GM19240 (cell line): Measurements from ENCODE around the gene TBC1D14.

Source experiments
- DNase-seq: peaks from one replicate; pipeline ENCODE4 v3.0.0; 2011; ENCODE audit warnings: low spot score; ENCODE audit not compliant: insufficient read length

Gene TBC1D14

GRCh38 chr4:7040765-7041164 lies 131.1 kb downstream of the TBC1D14 start:
- no peak for DNase-seq

DNA sequence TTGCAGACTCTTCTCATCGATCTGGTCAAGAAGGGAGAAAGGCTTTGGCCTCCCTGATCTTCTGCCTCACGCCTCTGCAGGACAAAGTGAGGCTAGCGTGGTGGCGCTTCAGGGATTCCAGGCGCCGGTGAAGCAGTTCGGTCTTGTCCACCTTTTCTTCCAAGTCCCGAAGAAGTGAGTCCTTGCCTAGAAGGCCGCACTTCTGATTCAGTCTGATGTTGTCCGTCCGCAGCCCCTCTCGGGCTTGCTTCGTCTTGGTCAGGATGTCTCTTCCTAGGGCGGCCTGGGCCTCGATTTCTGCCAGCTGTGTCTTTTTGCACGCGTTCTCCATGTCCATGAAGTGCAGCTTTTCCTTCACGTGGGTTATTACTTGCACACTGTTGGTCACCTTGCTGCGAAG lies 131.6 kb downstream of the TBC1D14 start:
- no peak for DNase-seq

DNA sequence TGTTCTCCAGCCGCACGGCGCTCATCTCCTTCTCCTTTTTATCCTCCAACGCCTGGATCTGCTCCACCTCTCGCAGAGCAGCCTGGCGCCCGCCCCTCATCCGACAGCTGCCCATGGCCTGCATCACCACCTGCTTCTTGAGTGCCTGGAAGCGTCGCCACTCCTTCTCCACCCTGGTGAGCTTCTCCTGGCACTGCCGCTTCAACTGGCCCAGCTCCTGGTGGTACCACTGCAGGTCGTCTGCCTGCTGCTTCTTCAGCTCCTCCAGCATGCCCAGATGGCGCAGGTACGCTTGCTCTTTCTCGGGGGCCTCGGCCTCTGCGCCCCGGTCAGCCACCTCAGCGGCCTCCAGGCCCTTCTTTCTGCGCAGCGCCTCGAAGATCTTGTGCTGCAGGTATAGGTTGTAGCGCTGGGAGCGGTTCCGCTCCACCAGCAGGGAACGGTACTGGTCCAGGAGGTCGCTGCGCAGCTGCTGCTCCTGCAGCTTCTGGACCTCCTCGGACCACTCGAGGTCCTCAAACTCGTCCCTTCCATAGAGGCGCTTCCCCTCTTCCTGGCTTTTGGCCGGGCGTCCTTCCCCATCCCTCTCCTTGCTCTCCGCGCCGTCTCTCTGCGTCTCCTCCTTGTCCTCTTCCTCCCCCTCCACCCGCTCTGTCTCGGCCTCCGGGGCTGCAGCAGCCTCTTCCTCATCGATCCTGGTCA lies 132.3 kb downstream of the TBC1D14 start:
- no peak for DNase-seq

DNA sequence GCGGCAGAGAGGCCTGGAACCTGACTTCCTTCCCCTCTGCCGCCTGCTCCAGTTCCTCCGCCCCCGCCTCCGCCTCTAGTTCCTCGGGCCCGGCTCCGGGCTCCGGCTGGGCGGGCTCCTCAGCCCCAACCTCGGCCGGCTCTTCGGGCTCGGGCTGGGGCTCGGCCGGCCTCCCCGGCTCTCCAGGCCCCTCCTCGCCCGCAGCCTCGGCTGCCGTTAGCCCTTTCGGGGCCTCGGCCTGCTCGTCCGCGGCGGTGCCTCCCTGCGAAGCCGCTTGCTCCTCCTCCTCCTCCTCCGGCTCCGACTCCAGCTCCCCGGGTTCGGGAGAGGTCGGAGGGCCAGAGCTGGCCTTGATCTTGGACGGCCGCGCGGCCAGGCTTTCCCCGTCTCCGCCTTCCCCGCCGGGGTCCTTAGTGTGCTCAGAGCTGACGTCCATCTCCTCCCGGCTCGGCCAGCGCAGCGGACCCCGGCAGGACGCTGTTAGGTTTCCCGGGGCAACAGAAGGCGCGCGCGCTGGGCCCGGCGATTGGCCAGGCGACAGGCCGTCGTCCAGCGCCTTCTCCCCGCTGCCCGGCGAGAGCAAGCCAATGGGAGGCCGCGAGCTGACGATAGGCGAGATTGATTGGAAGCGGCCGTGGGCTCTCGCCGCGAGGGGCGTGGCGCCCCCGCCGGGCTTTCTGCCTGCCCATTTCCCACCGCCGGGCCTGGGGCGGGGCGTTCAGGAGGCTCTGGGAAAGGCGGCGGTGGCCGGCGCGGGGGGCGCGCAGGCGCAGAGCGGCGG lies 133.1 kb downstream of the TBC1D14 start:
- peak; percentile 99 for DNase-seq

GRCh38 chr4:7043284-7044136 lies 133.9 kb downstream of the TBC1D14 start, which contains the start of gene TADA2B:
TADA2B (plus strand) TSS chr4:7043372; CDS start chr4:7043580, 208 bp downstream.
- DNase-seq, result peak; percentile 74

DNA sequence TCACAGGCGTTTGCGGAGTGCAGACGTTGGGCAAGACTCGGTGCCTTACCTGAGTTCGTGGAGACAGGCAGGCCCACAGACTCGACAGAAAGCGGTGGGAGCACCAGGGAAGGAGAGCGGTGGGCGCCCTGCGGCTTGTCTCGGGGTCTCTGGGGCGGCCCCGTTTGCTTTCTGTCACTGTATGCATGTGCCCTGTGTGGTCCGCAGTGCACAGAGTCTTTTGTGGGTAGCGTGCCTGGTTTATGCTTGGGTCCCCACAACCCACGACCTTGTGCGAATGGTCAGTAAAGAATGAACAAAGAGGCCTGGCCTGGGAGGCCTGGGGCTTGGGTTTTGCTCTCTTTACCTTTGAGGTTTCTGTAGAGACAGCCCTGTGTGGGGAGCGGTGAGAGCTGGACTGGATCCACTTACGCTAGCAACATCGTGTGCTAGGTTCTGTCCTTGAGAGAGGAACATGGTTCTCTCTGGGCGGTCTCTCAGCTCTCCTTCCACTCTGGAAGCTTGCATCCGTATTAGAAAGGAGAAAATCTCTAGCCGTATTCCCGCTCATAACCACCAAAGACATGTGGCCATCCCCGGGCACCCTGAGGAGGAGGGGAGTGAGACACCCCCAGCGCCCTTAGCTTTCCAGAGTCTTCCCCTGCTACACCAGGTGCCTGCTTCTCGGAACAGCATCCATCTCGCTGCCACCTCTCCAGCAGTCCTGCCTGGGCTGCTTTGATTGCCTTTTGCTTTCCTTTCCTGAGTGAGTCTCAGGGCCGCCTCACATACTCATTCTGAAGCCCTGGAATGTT lies 134.7 kb downstream of the TBC1D14 start:
- DNase-seq, result no peak

- DNase-seq, result no peak
These were observed 135.9 kb downstream of the TBC1D14 start for GRCh38 chr4:7045553-7045952.

DNA sequence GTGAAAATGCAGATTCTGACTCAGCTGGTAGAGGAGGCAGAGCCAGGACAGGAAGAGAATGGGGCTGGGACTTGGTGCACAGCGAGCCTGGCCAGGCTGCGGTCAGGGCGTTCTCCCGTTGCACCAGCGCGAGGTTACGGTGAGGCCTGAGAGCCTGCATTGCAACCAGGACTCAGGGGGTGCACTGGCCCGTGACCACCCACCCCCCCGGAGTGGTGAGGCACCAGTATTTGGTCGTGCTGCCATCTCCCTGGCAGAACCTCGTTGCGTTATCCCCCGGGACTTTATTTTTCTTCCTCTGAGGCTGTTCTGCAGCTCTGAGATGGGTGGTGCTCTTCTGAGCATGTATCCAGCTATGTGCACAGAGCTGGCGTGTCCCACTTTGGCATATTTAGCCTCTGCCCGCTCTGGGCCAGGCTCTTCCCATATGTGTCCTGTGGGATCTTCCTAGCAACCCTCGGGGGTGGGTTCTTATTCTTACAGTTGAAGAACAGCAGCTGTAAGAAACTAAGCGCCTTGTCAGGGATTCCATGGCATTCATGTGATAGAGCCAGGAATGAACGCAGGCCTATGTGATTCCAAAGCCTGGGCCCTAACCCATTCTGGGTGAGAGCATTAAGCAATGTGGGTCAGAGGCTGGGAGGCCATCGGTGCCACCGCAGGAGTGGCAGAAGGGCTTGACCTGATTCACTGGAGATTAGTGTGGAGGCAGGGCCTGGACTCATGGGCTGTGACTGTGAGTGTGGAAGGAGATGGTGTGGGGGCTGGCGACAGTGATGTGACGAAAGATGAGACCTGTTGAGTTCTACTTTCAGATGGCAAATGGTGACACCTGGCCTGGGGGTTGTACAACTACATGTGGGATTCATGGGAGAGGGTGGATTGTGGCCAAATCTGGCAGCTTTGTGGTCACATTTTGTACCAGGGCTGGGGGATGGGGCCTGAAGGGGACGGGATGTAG lies 136.6 kb downstream of the TBC1D14 start:
- DNase-seq, result no peak

GRCh38 chr4:7046971-7047370 lies 137.3 kb downstream of the TBC1D14 start:
- no peak for DNase-seq

DNA sequence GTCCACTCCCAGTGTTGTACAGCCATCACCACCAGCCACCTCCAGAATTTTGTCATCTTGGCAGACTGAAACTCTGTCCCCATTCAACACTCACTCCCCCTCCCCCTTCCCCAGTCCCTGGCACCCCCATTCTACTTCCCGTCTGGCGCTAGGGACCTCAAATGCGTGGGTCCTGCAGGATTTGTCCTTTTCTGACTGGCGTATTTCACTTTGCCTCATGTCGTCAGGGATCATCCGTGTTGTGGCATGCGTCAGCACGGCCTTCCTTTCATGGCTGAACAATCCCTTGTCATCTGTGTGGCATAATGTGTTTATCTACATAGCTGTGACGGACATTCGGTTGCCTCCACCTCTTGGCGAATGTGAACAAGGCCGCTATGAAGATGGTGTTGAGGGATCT lies 139.0 kb downstream of the TBC1D14 start:
- DNase-seq, result no peak

GRCh38 chr4:7049295-7049694 lies 139.7 kb downstream of the TBC1D14 start:
- DNase-seq, result no peak

- no peak for DNase-seq
These were observed 140.1 kb downstream of the TBC1D14 start for GRCh38 chr4:7049739-7050138.

GRCh38 chr4:7050481-7051143 lies 141.0 kb downstream of the TBC1D14 start:
- DNase-seq, result no peak

DNA sequence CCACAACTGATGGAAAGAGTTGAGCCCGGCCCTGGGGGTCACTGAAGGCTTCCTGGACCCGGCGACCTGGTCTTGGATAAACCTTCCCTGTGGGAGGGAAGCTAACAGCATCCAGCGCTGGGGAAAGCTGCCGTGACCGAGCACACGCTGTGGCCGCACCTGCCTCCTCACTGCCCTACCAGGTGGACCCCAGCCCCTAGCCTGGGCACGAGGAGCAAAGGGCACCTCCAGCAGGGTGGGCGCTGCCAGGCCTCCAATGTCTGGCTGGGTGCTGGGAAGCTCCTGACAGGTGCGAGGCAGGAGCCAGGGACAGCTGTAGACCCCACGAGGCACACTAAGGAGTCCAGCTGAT lies 141.5 kb downstream of the TBC1D14 start:
- no peak for DNase-seq

GRCh38 chr4:7051905-7052304 lies 142.3 kb downstream of the TBC1D14 start:
- DNase-seq, result no peak

DNA sequence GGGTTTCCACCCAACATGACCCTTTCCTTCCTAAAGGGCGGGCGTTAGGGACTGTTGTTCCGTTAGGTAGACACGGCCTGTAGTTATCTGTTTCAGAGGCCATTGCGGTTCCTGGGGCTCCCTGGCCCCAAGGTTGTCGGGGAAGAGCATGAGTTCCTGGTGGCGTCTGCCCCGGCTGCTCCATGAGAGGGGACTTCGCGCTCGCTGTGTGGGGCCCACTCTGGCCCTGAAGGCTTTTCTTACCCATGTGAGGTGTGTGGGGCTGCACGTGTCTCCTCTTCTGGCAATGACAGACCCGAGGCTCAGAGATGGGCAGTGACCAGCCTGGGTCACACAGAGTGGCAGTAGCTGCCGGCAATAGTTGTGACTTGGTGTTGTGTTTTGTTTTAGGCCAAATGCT lies 142.7 kb downstream of the TBC1D14 start:
- DNase-seq, result no peak

DNA sequence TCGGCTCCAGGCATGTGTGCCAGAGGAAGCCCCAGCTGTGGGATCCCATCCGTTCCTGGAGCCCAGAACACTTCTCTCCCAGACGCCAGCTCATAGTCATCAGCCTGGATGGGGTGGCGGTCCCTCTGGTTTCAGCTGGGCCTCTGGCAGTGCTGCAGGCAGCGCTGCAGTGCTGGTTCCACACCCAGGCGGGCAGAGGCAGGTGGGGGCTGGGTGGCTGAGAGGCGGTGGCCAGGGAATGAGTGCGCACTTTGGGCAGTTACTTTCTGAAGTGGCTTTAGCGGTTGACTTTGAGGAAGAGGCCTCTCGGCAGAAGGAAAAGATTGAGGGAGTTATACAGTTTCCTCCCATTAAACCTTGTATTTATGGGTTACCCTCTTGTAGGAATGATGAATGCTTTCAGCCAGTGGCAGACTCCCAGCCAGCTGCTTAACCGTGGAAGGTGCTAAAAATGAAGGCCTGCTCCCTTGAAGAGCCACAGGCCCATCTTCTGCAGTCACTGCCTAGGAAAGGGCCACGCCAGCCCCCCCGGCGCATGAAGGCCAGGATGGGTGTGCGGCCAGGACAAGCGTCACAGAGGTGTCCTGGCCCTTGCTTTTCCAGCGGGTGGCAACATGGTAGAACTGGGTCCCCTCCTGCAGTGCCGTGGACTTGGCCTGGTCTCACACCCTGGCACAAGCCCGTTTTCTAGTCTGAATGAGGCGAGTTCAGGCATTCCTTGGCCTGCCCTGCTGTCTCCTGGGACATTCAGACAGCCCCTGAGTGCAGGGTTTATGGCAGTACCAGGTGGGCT lies 143.5 kb downstream of the TBC1D14 start:
- no peak for DNase-seq

- DNase-seq, result no peak
These were observed 144.7 kb downstream of the TBC1D14 start for GRCh38 chr4:7054106-7054880.
